HS-27A (cell line): ENCODE measurements around the gene SLC5A11.
"Not testable (repeated sequence)": the region's sequence is repeated elsewhere in the genome, so short reads cannot be mapped to it uniquely, and the experiment has no call there.

Source experiments
- DNase-seq: peaks from one replicate; pipeline ENCODE4 v3.0.0-alpha.2; 2012; ENCODE audit warnings: low read depth, missing footprints

Gene SLC5A11

GRCh38 chr16:24861461-24861860 lies 15.7 kb downstream of the SLC5A11 start:
- DNase-seq, result no peak

GRCh38 chr16:24863582-24864437 lies 18.0 kb downstream of the SLC5A11 start:
- DNase-seq, result no peak

GRCh38 chr16:24869033-24869432 lies 23.3 kb downstream of the SLC5A11 start:
- no peak for DNase-seq

- DNase-seq, result no peak
Measured at GRCh38 chr16:24871891-24872290, 26.1 kb downstream of the SLC5A11 start.

- no peak for DNase-seq
Measured at GRCh38 chr16:24873028-24873427, 27.3 kb downstream of the SLC5A11 start.

- no peak for DNase-seq
Measured at GRCh38 chr16:24875466-24875865, 29.7 kb downstream of the SLC5A11 start.

GRCh38 chr16:24876231-24876630 lies 30.5 kb downstream of the SLC5A11 start:
- no peak for DNase-seq

- DNase-seq, result no peak
Measured at GRCh38 chr16:24879684-24880083, 33.9 kb downstream of the SLC5A11 start.

GRCh38 chr16:24883714-24884151 lies 38.0 kb downstream of the SLC5A11 start:
- no peak for DNase-seq

- DNase-seq, result no peak
Measured at GRCh38 chr16:24887472-24887871, 41.7 kb downstream of the SLC5A11 start.

- DNase-seq, result no peak
Measured at GRCh38 chr16:24890746-24891145, 45.0 kb downstream of the SLC5A11 start.

GRCh38 chr16:24896439-24896838 lies 50.7 kb downstream of the SLC5A11 start:
- DNase-seq, result no peak

- not testable (repeated sequence) for DNase-seq
Measured at GRCh38 chr16:24897522-24897921, 51.8 kb downstream of the SLC5A11 start.

GRCh38 chr16:24900230-24900629 lies 54.5 kb downstream of the SLC5A11 start:
- DNase-seq, result no peak

- no peak for DNase-seq
Measured at GRCh38 chr16:24906199-24906808, 60.5 kb downstream of the SLC5A11 start.

GRCh38 chr16:24906901-24907300 lies 61.1 kb downstream of the SLC5A11 start:
- DNase-seq, result no peak

- no peak for DNase-seq
Measured at GRCh38 chr16:24908716-24909115, 63.0 kb downstream of the SLC5A11 start.

- no peak for DNase-seq
Measured at GRCh38 chr16:24909856-24910255, 64.1 kb downstream of the SLC5A11 start.

- no peak for DNase-seq
Measured at GRCh38 chr16:24915019-24915418, 69.3 kb downstream of the SLC5A11 start.

- no peak for DNase-seq
Measured at GRCh38 chr16:24915576-24915975, 69.8 kb downstream of the SLC5A11 start.

- no peak for DNase-seq
Measured at GRCh38 chr16:24917236-24917635, 71.5 kb downstream of the SLC5A11 start.

GRCh38 chr16:24917891-24918290 lies 72.1 kb downstream of the SLC5A11 start:
- no peak for DNase-seq

GRCh38 chr16:24918641-24919040 lies 72.9 kb downstream of the SLC5A11 start:
- no peak for DNase-seq

GRCh38 chr16:24919536-24919935 lies 73.8 kb downstream of the SLC5A11 start:
- no peak for DNase-seq
